Uterus (tissue), 2 donors: ENCODE measurements around the gene FADS3.

Experiments
- CTCF ChIP-seq, 4 experiments: fragments of 200-600 bp in 2 of 4; fragments of 450-650 bp in 2 of 4; sonication (generic) in 2 of 4; IDR thresholded peaks; one replicate each; pipeline ENCODE4 v1.5.1; 2016 to 2019; ENCODE audit warnings: antibody characterized with exemption in 4 of 4, mild to moderate bottlenecking in 2 of 4, moderate library complexity in 1 of 4
- POLR2A ChIP-seq, 2 donors: fragments of 450-650 bp; IDR thresholded peaks; one replicate each; pipeline ENCODE4 v1.6.1; 2016; ENCODE audit warnings: antibody characterized with exemption in 2 of 2, mild to moderate bottlenecking in 1 of 2, moderate library complexity in 1 of 2

DNA sequence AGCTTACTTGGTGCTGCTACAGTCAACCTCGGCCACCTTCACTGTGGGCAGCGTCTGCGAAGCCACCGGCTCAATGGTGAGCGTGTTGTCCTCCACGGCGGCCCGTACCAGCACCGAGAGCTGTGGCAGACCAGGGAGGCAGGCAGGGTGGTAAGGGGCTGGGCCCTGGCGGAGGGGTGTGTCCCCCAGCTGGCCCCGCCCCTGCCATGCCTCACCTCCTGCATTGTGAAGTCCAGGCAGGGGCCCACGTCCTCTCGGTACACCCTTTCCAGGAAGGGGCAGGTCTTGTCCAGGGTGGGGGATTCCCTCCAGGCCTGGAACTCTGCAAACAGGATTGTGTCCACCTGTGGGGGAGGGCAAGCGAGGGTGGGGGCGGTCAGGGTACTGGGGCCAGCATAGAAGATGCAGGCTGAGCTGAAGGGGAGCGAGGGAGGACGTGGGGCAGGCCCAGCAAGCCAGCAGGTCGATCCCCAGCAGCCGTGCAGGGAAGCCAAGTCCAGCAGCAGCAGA lies 13.2 kb upstream of the FADS3 start:
- TF ChIP-seq CTCF (IDR thresholded peaks at IDR 0.05) (no peak), POLR2A (IDR thresholded peaks at IDR 0.05) (no peak)
